CD4-positive, alpha-beta T cell treated with Interleukin-15 for 1 hour (primary cell): ENCODE measurements around the gene CST9L.

Experiments
- DNase-seq: peaks from one replicate; pipeline ENCODE4 v3.0.0-alpha.2; 2020

CST9L gene

DNA sequence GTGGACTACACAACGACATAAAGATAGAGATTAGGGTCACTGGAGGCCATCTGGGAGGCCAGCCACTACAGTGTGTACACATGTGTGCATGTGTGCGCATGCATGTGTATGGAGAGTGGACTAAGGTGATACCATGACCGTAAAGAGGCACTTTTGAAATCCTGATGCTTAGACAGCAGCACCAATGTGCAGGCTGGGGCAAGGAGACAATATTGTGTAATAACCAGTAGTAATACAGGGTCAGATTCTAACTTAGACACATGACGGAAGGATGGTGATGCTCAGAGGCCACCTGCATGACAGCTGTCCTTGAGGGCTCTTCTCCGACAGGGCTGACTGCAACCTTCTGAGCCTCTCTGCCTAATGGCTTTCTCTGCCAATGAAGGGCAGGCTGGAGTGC lies 25.5 kb downstream of the CST9L start:
- DNase-seq: no peak

- DNase-seq: no peak
Measured at GRCh38 chr20:23541776-23542175, 26.5 kb downstream of the CST9L start.

- no peak for DNase-seq
Measured at GRCh38 chr20:23541330-23541729, 27.0 kb downstream of the CST9L start.

DNA sequence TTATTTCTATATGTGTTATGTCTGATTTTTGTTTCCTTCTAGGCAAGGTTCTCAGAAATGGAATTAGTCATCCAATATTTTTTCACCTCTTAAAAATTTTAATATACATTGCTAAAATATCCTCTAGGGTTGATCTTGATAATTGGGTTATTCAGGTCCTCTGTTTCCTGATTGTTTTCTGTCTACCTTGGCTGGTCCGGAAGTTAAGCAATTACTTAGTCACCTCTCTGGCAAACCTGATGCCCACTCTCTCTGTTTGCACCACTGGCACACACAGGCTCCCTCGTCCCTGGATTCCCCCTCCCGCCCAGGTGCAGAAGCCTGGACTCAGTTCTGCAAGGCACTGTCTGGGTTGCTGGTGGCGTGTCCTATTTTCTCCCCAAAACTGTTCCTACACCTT lies 27.7 kb downstream of the CST9L start:
- DNase-seq: no peak

DNA sequence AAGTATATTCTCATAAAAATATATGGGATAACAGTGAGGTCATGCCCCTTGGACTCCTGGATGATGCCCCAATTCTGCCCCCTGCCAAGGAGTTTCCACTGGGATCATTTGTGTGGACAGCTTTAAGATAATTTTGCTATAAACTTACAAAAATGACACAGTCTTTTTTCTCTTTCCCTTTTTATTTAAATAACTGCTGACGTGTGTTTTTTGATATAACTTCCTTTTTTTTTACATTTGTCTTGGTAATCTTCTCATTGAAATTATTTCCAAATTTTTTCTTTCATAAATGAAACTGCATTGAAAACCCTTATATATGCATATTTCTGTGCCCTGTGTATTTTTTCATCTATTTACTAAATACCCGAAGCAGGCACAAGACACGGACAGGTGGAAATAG lies 31.3 kb downstream of the CST9L start:
- DNase-seq: no peak

- DNase-seq: no peak
Measured at GRCh38 chr20:23536328-23536974, 31.8 kb downstream of the CST9L start.

DNA sequence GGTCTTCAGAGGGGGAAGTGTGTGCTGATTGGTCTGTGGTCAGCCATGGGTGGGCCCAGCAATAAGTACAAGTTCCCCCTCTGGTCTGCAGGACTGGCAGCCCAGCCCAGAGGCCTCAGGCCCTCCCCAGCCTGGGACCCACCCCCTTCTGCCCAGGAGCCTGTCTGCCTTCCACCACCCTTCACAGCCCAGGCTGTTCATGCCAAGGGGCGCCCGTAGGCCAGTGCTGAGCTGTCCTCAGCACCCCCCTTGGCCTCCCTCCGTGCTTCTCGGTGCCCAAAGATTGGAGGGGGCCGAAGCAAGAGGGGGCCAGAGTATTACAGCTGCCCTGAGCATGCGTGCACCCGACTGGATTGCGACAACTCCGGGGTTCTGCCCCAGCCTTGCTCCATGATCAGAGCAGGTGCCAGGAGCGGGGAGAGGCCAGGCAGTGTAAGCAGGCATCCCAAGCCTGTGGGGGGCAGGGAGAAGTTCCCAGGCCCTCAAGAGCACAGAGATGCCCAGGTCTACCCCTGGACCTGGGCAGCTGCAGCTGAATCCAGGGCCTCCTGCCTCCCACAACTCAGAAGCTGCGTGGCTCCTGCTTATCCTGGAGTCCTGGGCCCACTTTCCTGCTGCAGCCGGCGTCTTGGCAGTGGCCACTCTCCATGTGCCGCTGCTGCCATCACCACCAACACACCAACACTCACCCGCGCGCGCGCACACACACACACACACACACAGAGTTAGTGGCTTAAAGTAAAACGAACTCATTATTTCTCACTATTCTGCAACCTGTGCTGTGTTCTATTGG lies 33.3 kb downstream of the CST9L start:
- no peak for DNase-seq

GRCh38 chr20:23533161-23533560 lies 35.1 kb downstream of the CST9L start:
- no peak for DNase-seq

GRCh38 chr20:23532533-23532932 lies 35.8 kb downstream of the CST9L start:
- DNase-seq: no peak

- no peak for DNase-seq
Measured at GRCh38 chr20:23530937-23531567, 37.2 kb downstream of the CST9L start.

DNA sequence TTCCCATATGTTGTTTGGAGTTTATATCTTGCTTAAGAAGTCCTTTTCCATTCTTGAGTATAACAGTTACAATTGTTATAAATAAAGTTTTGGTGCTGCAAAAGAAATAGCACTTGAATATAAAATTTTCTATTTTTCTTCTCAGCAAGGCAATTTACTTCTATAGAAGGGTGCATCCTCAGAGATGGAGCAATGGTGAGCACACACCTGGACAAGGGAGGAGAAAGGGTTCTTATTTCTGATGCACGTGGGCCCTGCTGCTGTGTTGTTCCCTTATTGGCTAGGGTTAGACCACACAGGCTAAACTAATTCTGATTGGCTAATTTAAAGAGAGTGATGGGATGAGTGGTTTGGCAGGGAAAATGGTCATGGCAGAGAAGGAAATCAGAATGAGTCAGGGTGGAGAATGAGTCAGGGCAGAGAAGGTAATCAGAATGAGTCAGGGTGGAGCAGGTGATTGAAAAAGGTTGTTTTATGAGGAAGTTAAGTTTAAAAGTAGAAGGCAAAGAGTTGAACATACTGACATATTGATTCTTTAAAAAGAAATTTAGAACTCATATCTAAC lies 39.3 kb downstream of the CST9L start:
- no peak for DNase-seq

DNA sequence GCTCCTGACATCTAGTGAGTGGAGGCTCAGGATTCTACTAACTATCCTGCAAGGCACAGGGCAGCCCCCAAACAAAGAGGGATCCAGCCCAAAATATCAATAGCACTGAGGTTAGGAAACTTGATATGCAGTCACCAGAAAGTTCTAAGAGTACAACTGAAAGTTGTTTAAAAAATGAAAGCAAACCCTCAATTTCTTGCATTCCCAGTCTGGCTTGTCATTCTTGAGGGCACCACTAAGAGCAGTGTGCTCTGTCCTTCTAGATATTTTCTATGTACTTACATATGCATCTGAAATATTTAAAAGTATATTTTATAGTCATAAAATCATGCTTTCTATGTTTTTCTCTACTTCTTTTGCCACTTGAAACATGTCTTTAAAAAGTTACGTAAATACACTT lies 41.4 kb downstream of the CST9L start:
- DNase-seq: no peak

GRCh38 chr20:23524146-23524545 lies 44.1 kb downstream of the CST9L start:
- DNase-seq: no peak

- no peak for DNase-seq
Measured at GRCh38 chr20:23520185-23520584, 48.1 kb downstream of the CST9L start.

GRCh38 chr20:23519556-23519955 lies 48.7 kb downstream of the CST9L start:
- DNase-seq: no peak

DNA sequence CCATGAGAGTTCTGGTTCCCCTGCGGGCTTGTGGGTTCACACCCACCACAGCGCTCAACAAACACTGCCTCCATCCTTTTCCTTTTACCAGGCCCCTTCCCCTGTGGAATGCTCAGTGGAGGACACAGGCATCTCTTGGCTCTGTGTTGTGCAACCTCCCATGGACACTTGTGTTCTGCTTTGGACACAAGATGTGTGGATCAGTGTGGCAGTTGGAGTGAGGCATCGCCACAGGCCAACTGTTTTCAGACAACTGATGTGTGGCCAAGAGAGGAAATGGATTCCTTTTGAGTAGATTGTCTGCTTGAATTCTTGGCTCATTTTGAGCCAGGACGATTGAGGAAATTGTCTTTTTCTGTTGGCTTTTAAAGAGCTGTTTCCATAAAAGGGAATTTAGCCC lies 50.6 kb downstream of the CST9L start:
- no peak for DNase-seq

GRCh38 chr20:23515250-23515939 lies 52.9 kb downstream of the CST9L start:
- DNase-seq: no peak

DNA sequence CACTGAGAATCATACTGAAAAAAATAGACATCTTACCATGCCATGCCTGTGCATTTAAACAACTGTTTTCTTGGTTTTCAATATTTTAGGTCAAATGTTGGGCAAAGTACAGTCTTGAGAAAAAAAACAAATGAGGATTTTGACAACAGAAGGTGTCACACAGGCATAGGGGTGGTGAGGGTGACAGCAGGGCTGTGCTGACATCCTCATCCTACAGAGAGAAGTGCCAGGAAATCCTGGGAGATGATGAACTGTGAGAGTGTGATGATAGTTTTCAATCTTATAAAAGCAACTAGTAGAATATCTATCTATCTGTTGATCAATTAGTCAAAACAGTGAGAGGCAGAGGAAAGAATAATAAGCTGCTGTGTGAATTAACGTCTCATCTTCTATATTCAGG lies 53.4 kb downstream of the CST9L start:
- DNase-seq: no peak
